ENCODE results near the gene ZNF701.

The ZNF701 gene

DNA sequence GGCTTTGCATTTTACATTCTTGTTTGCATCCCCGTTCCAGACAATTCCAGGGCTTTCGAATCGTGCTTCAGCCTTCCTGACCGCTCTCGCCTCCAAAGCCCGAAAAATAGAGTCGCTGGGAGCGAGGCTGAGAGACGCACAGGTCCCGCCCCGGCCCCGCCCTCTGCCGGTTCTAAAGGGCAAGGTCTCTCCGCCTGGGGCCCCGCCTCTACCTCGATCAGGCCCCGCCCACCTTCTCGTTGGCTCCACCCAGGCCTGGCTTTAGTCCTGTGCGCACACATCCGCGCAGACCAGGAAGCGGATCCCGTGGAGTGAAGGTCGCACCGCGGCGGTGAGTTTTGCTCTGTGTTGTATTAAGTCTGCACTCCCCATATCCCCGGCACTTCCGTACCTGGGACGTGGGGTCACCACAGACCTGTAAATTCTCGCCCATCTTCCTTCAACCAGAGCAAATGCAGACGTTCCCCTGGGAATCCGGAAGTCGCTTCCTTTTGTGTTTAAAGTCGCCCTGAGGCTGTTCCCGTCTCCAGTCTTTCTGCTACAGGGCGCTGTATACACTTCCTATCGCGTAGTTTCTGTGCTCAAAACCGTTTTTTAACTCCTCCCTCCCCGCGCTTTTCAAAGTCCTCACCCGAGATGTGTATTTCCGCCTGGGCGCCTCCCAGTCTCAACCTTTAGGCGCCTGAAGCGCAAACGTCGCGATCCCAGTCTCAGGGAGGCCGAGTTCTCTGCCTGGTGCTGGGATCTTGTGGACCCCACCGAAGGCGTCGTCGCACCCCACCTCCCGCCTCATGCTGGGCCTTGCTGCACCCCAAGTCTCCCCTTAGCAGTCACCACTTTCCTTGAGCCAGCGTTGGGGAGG lies at the start of gene ZNF701:
Gene ZNF701, plus strand, starts transcription at position 288 of the 862 bp plus-strand sequence. CDS start 3,861 bp downstream, outside the sequence.
- Mint-ChIP-seq H3K4me3 (peak within 1 kb of the TSS; percentile 96), H3K36me3 (ENCODE audit: low read depth) (peaks cover 42% of the 10 kb centered on the region), H3K4me1 (peaks cover 37% of the 10 kb centered on the region), H3K27ac (peak within 1 kb of the TSS; percentile 96), H3K27me3 (ENCODE audit: low read depth, poor library complexity) (peaks cover 6% of the 10 kb centered on the region), H3K9me3 (peaks cover 11% of the 10 kb centered on the region)
- DNase-seq = peak; percentile 99
- TF ChIP-seq, protein P1, sequence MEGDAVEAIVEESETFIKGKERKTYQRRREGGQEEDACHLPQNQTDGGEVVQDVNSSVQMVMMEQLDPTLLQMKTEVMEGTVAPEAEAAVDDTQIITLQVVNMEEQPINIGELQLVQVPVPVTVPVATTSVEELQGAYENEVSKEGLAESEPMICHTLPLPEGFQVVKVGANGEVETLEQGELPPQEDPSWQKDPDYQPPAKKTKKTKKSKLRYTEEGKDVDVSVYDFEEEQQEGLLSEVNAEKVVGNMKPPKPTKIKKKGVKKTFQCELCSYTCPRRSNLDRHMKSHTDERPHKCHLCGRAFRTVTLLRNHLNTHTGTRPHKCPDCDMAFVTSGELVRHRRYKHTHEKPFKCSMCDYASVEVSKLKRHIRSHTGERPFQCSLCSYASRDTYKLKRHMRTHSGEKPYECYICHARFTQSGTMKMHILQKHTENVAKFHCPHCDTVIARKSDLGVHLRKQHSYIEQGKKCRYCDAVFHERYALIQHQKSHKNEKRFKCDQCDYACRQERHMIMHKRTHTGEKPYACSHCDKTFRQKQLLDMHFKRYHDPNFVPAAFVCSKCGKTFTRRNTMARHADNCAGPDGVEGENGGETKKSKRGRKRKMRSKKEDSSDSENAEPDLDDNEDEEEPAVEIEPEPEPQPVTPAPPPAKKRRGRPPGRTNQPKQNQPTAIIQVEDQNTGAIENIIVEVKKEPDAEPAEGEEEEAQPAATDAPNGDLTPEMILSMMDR (IDR thresholded peaks at IDR 0.05) = no peak

DNA sequence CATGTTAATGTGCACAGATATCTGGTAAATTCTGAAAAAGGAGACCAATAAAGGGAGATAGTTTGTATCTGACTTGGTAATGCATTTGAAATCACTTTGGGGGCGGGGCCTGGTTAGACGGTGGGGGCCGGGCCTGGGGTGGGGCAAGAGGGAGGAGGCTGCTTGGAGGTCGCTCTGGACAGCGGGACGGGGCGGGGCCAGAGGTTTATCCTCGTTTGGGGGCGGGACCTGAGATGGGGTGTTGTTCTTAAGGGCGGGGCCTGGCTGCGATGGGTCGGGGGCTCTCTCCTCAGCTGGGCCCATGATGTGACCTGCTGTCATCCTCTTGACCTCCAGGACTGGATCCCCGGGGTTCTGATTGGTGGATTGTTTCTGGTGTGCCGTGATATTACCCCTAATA lies 47.5 kb upstream of the ZNF701 start:
- DNase-seq = no peak
- Mint-ChIP-seq H3K36me3 (ENCODE audit: low read depth) (no peaks in the 10 kb centered on the region), H3K4me3 (no peak overlapping the region), H3K9me3 (peaks cover 35% of the 10 kb centered on the region), H3K27ac (no peak overlapping the region), H3K4me1 (peaks cover 22% of the 10 kb centered on the region), H3K27me3 (ENCODE audit: low read depth, poor library complexity) (peaks cover 7% of the 10 kb centered on the region)
- TF ChIP-seq, protein P1 (IDR thresholded peaks at IDR 0.05) = no peak

DNA sequence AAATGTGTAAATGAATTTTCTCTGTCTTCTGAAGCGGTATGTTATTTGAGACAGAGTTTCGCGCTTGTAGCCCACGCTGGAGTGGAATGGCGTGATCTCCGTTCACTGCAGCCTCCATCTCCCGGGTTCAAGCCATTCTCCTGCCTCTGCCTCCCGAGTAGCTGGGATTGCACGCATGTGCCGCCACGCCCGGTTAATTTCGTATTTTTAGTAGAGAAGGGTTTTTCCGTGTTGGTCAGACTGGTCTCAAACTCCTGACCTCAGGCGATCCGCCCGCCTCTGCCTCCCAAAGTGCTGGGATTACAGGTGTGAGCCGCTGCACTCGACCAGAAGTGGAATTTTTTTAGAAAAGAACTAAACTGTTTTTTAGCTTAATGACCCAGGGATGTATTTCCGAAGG lies 46.0 kb upstream of the ZNF701 start:
- Mint-ChIP-seq H3K27ac (no peak overlapping the region), H3K36me3 (ENCODE audit: low read depth) (no peaks in the 10 kb centered on the region), H3K4me1 (peaks cover 33% of the 10 kb centered on the region), H3K27me3 (ENCODE audit: low read depth, poor library complexity) (peaks cover 2% of the 10 kb centered on the region), H3K9me3 (peaks cover 35% of the 10 kb centered on the region), H3K4me3 (no peak overlapping the region)
- TF ChIP-seq, protein P1 (IDR thresholded peaks at IDR 0.05) = no peak
- DNase-seq = no peak

DNA sequence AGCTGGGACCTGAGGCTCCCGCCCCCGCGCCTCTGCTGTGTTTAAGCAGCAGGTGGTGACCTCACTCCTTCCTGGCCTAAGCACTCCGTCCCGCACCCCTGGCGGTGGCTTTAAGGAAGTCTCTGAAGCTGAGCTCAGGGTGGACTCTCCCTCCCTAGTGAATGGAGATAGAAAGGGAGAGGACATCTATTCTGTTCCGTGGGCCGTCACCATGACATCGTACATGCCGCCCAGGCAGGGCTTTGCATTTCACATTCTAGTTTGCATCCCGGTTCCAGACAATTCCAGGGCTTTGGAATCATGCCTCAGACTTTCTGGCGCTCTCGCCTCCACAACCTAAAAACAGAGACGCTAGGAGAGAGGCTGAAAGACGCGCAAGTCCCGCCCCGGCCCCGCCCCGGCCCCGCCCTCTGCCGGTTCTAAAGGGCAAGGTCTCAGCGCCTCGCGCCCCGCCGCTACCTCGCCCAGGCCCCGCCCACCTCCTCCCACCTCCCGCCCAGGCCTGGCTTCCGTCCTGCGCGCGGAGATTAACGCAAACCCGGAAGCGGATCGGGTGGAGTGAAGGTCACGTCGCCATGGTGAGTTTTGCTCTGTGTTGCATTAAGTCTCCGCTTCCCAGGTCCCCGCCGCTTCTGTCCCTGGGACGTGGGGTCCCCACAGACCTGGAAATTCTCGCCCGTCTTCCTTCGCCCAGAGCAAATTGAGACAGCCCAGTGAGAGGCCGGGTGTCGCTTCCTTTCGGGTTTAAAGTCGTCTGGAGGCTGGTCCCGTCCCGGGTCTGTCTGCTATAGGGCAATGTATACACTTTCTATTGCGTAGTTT lies 42.7 kb upstream of the ZNF701 start, which contains the start of gene ZNF808:
Gene ZNF808, plus strand, starts transcription at position 535 of the 822 bp plus-strand sequence. CDS start 15,617 bp downstream, outside the sequence.
- Mint-ChIP-seq H3K4me3 (peak within 1 kb of the TSS; percentile 98), H3K9me3 (peaks cover 30% of the 10 kb centered on the region)
- peak; percentile 98 for DNase-seq

DNA sequence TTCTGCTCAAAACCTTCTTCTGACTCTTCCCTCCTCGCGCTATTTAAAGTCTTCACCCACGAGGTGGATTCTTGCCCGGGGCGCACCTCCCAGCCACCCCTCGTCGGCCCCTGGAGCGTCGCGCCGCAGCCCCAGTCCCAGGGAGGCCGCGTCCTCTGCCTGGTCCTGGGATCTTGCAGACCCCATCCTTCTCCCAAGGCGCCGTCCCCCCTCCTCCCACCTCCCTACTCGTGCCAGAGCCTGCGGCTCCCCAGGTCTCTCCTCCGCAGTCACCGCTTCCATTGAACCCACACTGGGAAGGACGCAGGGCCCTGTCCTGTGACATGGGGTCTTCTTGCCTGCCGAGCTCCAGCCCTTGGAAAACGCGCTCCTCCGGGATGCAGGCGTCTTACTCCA lies 42.1 kb upstream of the ZNF701 start:
- peak overlapping the region; percentile 8 for H3K27ac Mint-ChIP-seq
- H3K36me3 Mint-ChIP-seq (ENCODE audit: low read depth) = peaks cover 14% of the 10 kb centered on the region
- H3K4me1 Mint-ChIP-seq = peaks cover 18% of the 10 kb centered on the region
- H3K27me3 Mint-ChIP-seq (ENCODE audit: low read depth, poor library complexity) = peaks cover 3% of the 10 kb centered on the region
- peaks cover 24% of the 10 kb centered on the region for H3K9me3 Mint-ChIP-seq
- TF ChIP-seq, protein P1 (IDR thresholded peaks at IDR 0.05) = no peak
- DNase-seq = peak; percentile 45
- peak overlapping the region; percentile 98 for H3K4me3 Mint-ChIP-seq

More for the DNA sequence above, 42.7 kb upstream of the ZNF701 start, which contains the start of gene ZNF808:
- TF ChIP-seq, protein P1 (IDR thresholded peaks at IDR 0.05) = peak; percentile 60
- Mint-ChIP-seq H3K4me1 (peaks cover 18% of the 10 kb centered on the region), H3K27me3 (ENCODE audit: low read depth, poor library complexity) (peaks cover 2% of the 10 kb centered on the region), H3K27ac (peak within 1 kb of the TSS; percentile 99), H3K36me3 (ENCODE audit: low read depth) (peaks cover 8% of the 10 kb centered on the region)
